ENCODE measurements around the gene STAG2. TPM values are rescaled to one million over a fixed set of nuclear protein-coding genes. Genes with fewer than 3 reads are reported as not detected.

STAG2 gene
- total RNA-seq, 1 experiment from 2014 or later: 92.1 TPM

GRCh38 chrX:124005228-124005627 is 43.7 kb downstream of the STAG2 start:
- no peaks in the 10 kb centered on the region for H3K27me3 ChIP-seq (ENCODE audit: low read length)
- H3K4me1 ChIP-seq (ENCODE audit: insufficient read depth, low read length): peaks cover 15% of the 10 kb centered on the region; the same call in 1 of the 2 replicates
- ChIA-PET CTCF (no interaction called here), POLR2A (ENCODE audit: unreplicated experiment) (no interaction called here)
- H3K27ac ChIP-seq (ENCODE audit: low read length): no peak overlapping the region
- H4K20me1 ChIP-seq (ENCODE audit: low read length): 0 out of 2 replicates have a peak, but pooled peaks cover 10% of the 10 kb centered on the region
- H3K79me2 ChIP-seq (ENCODE audit: low read length): peaks cover 88% of the 10 kb centered on the region
- no peaks in the 10 kb centered on the region for H3F3A ChIP-seq (ENCODE audit: low read length, unreplicated experiment)
- DNase-seq (no peak), ATAC-seq (no peak)
- no peaks in the 10 kb centered on the region for H3K36me3 ChIP-seq (ENCODE audit: low read depth, low read length)
- H3K4me3 ChIP-seq (ENCODE audit: low read length): no peak overlapping the region
- H3K9me3 ChIP-seq (ENCODE audit: low read length): no peaks in the 10 kb centered on the region
- TF ChIP-seq EZH2 (IDR thresholded peaks at IDR 0.05; ENCODE audit: low read length, unreplicated experiment) (no peak), CTCF (conservative IDR thresholded peaks at IDR 0.05; ENCODE audit: low read depth, low read length) (no peak), EZH2phosphoT487 (IDR thresholded peaks at IDR 0.05; ENCODE audit: borderline replicate concordance, low read length) (no peak)
- H2AFZ ChIP-seq (ENCODE audit: low read length): no peak overlapping the region
- intact Hi-C loops (cut with micrococcal nuclease): no loop called here
- BruUV-seq (replicated peaks): no TSS peak
- no peak overlapping the region for H3K9ac ChIP-seq (ENCODE audit: low read length)
- no peaks in the 10 kb centered on the region for H3K9me2 ChIP-seq (replicated peaks; ENCODE audit: low read length)
- no peak overlapping the region for H3K4me2 ChIP-seq (ENCODE audit: low read length)

GRCh38 chrX:124010157-124010556 is 48.7 kb downstream of the STAG2 start:
- no peaks in the 10 kb centered on the region; the same call in 1 of the 2 replicates for H3K36me3 ChIP-seq (ENCODE audit: low read depth, low read length)
- H3K9me3 ChIP-seq (ENCODE audit: low read length): no peaks in the 10 kb centered on the region
- no peaks in the 10 kb centered on the region for H3K9me2 ChIP-seq (replicated peaks; ENCODE audit: low read length)
- no peak for TF ChIP-seq EZH2 (IDR thresholded peaks at IDR 0.05; ENCODE audit: low read length, unreplicated experiment)
- TF ChIP-seq EZH2phosphoT487 (IDR thresholded peaks at IDR 0.05; ENCODE audit: borderline replicate concordance, low read length): no peak
- TF ChIP-seq CTCF (conservative IDR thresholded peaks at IDR 0.05; ENCODE audit: low read depth, low read length): no peak
- no peak overlapping the region for H3K4me3 ChIP-seq (ENCODE audit: low read length)
- no peak overlapping the region for H2AFZ ChIP-seq (ENCODE audit: low read length)
- H3K4me2 ChIP-seq (ENCODE audit: low read length): peak overlapping the region; percentile 37
- no peak overlapping the region for H3K27ac ChIP-seq (ENCODE audit: low read length)
- H3F3A ChIP-seq (ENCODE audit: low read length, unreplicated experiment): no peaks in the 10 kb centered on the region
- peak; percentile 24; the same call in 1 of the 2 replicates for ATAC-seq
- H3K4me1 ChIP-seq (ENCODE audit: insufficient read depth, low read length): peaks cover 15% of the 10 kb centered on the region; the same call in 1 of the 2 replicates
- POLR2A ChIA-PET (ENCODE audit: unreplicated experiment): no interaction called here
- no TSS peak for BruUV-seq (replicated peaks)
- DNase-seq: peak; percentile 52
- H3K79me2 ChIP-seq (ENCODE audit: low read length): peaks cover 93% of the 10 kb centered on the region
- H3K9ac ChIP-seq (ENCODE audit: low read length): no peak overlapping the region
- CTCF ChIA-PET: no interaction called here
- no peaks in the 10 kb centered on the region for H3K27me3 ChIP-seq (ENCODE audit: low read length)
- peaks cover 9% of the 10 kb centered on the region; the same call in 1 of the 2 replicates for H4K20me1 ChIP-seq (ENCODE audit: low read length)
- intact Hi-C loops (cut with micrococcal nuclease): no loop called here

GRCh38 chrX:124010566-124010965 is 49.1 kb downstream of the STAG2 start:
- CTCF ChIA-PET: no interaction called here
- no peaks in the 10 kb centered on the region; the same call in 1 of the 2 replicates for H3K36me3 ChIP-seq (ENCODE audit: low read depth, low read length)
- H3K9me2 ChIP-seq (replicated peaks; ENCODE audit: low read length): no peaks in the 10 kb centered on the region
- intact Hi-C loops (cut with micrococcal nuclease): no loop called here
- no peaks in the 10 kb centered on the region for H3K9me3 ChIP-seq (ENCODE audit: low read length)
- no peaks in the 10 kb centered on the region for H3K27me3 ChIP-seq (ENCODE audit: low read length)
- no peak overlapping the region for H2AFZ ChIP-seq (ENCODE audit: low read length)
- H3K79me2 ChIP-seq (ENCODE audit: low read length): peaks cover 93% of the 10 kb centered on the region
- peak overlapping the region; percentile 37 for H3K4me2 ChIP-seq (ENCODE audit: low read length)
- peaks cover 9% of the 10 kb centered on the region; the same call in 1 of the 2 replicates for H4K20me1 ChIP-seq (ENCODE audit: low read length)
- ATAC-seq (no peak), DNase-seq (no peak)
- no peaks in the 10 kb centered on the region for H3F3A ChIP-seq (ENCODE audit: low read length, unreplicated experiment)
- no peak overlapping the region for H3K27ac ChIP-seq (ENCODE audit: low read length)
- no peak overlapping the region for H3K4me3 ChIP-seq (ENCODE audit: low read length)
- POLR2A ChIA-PET (ENCODE audit: unreplicated experiment): no interaction called here
- H3K9ac ChIP-seq (ENCODE audit: low read length): no peak overlapping the region
- peaks cover 15% of the 10 kb centered on the region; the same call in 1 of the 2 replicates for H3K4me1 ChIP-seq (ENCODE audit: insufficient read depth, low read length)
- TF ChIP-seq EZH2 (IDR thresholded peaks at IDR 0.05; ENCODE audit: low read length, unreplicated experiment): no peak
- no peak for TF ChIP-seq CTCF (conservative IDR thresholded peaks at IDR 0.05; ENCODE audit: low read depth, low read length)
- no peak for TF ChIP-seq EZH2phosphoT487 (IDR thresholded peaks at IDR 0.05; ENCODE audit: borderline replicate concordance, low read length)
- no TSS peak for BruUV-seq (replicated peaks)
